HEK293T (cell line): Measurements from ENCODE around the gene PET100.

Source experiments
- BHLHE40 ChIP-seq: fragments of 450-650 bp; IDR thresholded peaks from 2 replicates; pipeline ENCODE4 v1.6.1; 2016; ENCODE audit warnings: mild to moderate bottlenecking, moderate library complexity, borderline replicate concordance
- FOXA1 ChIP-seq: fragments of 450-650 bp; IDR thresholded peaks from 2 replicates; pipeline ENCODE4 v1.6.1; 2016; ENCODE audit warnings: mild to moderate bottlenecking
- TARDBP ChIP-seq: fragments of 450-650 bp; IDR thresholded peaks from 2 replicates; pipeline ENCODE4 v1.6.1; 2016

DNA sequence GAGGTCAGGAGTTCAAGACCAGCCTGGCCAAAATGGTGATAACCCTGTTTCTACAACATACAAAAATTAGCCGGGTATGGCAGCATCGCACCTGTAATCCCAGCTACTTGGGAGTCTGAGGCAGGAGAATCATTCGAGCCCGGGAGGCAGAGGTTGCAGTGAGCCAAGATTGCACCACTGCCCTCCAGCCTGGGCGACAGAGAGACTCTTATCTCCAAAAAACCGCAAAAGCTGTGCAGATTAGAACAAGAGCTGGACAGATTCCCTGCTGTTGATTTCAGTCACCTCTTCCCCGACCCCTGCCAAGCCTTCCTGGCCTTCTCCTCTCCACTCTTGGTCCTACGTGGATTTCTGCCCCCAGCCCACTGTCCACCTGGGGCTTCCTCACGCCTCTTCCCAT is 25.7 kb upstream of the PET100 start:
- TF ChIP-seq FOXA1 (no peak), TARDBP (no peak), BHLHE40 (no peak)
